ENCODE results near the gene CD79A.

GRCh38 chr19:41897820-41898219, 20.7 kb downstream of the CD79A start:
- TF ChIP-seq CTCF (conservative IDR thresholded peaks at IDR 0.05 in 1 of 2, IDR thresholded peaks at IDR 0.05 in 1 of 2; ENCODE audit: low read depth in 1 of 2, low read length in 2 of 2): no peak
- TF ChIP-seq EZH2 (IDR thresholded peaks at IDR 0.05; ENCODE audit: low read length, missing control alignments): no peak
